ENCODE results near the gene ASCL5. TPM values are rescaled to one million over a fixed set of nuclear protein-coding genes. Genes with fewer than 3 reads are reported as not detected.

The ASCL5 gene
- total RNA-seq, 1 donor from 2014 or later, result not detected

DNA sequence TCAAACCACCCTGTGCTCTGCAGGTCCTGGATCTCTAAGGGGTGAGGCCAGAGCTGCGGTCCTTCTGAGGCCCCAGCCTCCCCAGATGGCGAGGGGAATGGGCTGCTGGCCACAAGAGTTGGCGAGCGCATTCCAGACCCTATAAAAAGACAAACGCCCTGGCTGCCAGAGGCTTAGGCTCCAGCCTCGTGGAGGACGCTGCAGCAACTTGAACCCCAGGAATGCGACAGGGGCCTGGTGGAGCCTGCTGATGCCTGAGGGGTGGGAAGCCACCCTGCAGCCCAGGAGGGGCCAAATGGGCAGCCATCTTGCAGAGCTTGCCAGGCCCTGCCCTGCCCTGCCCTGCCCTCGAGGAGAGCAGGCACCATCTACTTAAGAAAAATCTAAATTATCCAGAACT lies 23.3 kb downstream of the ASCL5 start:
- Mint-ChIP-seq H3K9me3 (no peaks in the 10 kb centered on the region), H3K4me3 (no peak overlapping the region), H3K27ac (ENCODE audit: unreplicated experiment) (no peak overlapping the region), H3K36me3 (ENCODE audit: low read depth) (no peaks in the 10 kb centered on the region), H3K27me3 (ENCODE audit: low read depth) (no peaks in the 10 kb centered on the region), H3K4me1 (peaks cover 37% of the 10 kb centered on the region)
- DNase-seq (ENCODE audit: low read depth, low spot score), result no peak
- TF ChIP-seq, protein P1, sequence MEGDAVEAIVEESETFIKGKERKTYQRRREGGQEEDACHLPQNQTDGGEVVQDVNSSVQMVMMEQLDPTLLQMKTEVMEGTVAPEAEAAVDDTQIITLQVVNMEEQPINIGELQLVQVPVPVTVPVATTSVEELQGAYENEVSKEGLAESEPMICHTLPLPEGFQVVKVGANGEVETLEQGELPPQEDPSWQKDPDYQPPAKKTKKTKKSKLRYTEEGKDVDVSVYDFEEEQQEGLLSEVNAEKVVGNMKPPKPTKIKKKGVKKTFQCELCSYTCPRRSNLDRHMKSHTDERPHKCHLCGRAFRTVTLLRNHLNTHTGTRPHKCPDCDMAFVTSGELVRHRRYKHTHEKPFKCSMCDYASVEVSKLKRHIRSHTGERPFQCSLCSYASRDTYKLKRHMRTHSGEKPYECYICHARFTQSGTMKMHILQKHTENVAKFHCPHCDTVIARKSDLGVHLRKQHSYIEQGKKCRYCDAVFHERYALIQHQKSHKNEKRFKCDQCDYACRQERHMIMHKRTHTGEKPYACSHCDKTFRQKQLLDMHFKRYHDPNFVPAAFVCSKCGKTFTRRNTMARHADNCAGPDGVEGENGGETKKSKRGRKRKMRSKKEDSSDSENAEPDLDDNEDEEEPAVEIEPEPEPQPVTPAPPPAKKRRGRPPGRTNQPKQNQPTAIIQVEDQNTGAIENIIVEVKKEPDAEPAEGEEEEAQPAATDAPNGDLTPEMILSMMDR (conservative IDR thresholded peaks at IDR 0.05), result no peak

DNA sequence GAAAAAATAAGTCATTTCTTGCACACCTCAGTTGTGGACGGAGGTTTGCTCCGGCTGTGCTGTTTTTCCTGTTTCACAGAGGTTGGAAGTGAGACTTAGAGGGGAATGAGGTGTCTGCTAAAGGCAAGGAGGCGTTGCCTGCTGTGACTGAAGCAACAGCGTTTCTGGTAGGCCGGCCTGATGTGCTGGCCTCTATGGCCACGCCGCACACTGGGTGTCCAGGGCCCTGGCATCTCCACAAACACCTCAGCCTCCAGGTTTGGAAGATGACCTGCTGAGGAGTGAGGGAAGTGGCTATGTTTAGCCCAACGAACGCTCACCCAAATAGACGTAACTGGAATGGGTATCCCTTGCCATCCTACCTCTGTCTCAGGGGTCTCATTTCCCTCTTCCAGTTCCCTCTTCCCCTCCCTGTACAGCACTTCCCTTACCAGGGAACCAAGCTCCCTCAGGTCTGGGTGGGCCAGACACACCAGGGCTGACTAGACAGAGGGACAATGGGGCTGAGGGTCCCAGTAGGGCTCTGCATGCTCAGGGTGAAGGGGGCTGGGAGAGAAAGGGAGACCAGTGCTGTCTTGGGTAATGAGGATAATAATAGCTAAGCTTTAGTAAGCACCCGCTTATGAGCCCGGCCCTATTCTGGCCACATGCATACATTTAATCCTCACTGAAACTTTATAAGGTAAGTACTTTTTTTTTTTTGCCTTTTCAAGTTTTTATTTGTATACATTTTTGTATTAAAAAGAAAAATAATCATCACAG lies 26.6 kb downstream of the ASCL5 start:
- H3K9me3 Mint-ChIP-seq, result no peaks in the 10 kb centered on the region
- TF ChIP-seq, protein P1 (conservative IDR thresholded peaks at IDR 0.05), result no peak
- H3K4me1 Mint-ChIP-seq, result peaks cover 30% of the 10 kb centered on the region
- H3K27ac Mint-ChIP-seq (ENCODE audit: unreplicated experiment), result peak overlapping the region; percentile 67
- H3K4me3 Mint-ChIP-seq, result no peak overlapping the region
- H3K36me3 Mint-ChIP-seq (ENCODE audit: low read depth), result no peaks in the 10 kb centered on the region
- H3K27me3 Mint-ChIP-seq (ENCODE audit: low read depth), result no peaks in the 10 kb centered on the region
- DNase-seq (ENCODE audit: low read depth, low spot score), result no peak

DNA sequence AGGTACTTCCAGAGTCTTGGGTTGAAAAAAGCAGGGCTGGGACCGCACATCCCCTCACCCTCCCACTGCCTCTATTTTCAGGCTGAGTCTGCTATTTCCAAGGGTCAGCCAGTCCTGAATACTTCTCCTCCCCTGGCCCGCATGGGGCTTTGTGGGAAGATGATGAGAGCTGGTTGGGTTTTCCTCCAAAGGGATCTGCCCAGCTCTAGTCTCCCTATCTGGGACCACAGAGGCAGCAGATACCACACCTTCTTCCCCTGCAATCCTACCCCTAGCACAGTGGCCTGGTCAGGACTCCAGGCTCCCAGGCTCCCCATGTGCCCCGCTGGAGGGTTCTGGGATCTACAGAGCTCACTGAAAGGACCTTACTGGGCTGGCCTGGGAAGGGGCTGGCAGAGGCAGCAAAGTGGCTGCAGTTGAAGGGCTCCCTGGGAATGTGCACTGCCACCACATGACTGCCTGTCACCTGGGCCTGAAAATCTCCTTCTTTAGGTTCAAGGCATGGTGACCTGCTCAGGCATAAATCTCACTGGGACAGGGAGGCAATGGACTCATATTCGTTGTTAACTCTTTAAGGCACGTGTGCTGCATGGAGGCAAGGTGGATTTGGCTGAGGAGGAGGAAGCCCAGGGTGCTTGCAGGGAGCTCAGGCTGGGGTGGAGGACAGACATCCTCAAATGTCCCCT lies 27.8 kb downstream of the ASCL5 start:
- no peaks in the 10 kb centered on the region for H3K36me3 Mint-ChIP-seq (ENCODE audit: low read depth)
- TF ChIP-seq, protein P1 (conservative IDR thresholded peaks at IDR 0.05), result no peak
- H3K9me3 Mint-ChIP-seq, result no peaks in the 10 kb centered on the region
- H3K27ac Mint-ChIP-seq (ENCODE audit: unreplicated experiment), result peak overlapping the region; percentile 87
- peaks cover 20% of the 10 kb centered on the region for H3K4me1 Mint-ChIP-seq
- no peak overlapping the region for H3K4me3 Mint-ChIP-seq
- no peaks in the 10 kb centered on the region for H3K27me3 Mint-ChIP-seq (ENCODE audit: low read depth)
- DNase-seq (ENCODE audit: low read depth, low spot score), result no peak

DNA sequence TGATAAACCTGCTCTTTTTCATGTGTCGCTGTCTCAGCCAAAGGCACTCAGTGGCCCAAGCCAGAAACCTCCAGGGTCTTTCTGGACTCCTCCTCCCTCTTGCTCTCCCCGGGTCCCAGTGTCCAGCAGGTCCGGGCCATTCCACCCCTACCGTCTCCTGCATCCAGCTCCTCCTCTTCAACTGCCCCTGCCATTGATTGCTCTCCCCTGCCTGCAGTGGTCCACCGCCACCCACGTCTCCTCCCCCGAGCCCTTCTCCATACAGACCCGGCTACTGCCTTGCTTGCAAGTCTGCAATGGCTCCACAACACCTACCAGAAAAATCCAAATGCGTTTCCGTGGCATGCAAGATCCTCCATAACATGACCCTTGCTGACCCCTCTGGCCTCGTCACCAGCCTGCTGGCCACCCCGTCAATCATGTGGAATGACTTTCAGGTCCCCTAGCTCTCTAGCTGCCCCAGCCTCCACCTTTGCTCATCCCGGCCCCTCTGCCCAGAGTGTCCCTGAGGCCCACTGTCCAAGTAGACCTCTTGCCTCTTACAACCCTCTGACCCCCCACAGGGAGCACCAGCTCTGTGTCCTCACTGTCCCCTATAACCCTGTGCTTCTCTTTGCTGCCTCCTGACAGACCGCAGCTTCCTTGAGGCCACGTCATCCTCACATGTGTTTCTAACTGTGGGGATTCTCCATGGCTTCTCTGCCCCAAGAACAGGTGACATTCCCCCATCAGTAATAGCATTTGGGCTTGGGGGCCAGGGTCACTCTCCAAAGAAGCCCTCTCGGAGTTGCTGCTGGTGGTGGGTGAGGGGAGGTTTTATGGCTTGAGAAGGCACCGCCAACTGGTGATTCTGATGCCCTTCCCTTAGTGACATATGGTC lies 29.8 kb downstream of the ASCL5 start:
- Mint-ChIP-seq H3K4me3 (no peak overlapping the region), H3K27ac (ENCODE audit: unreplicated experiment) (no peak overlapping the region), H3K36me3 (ENCODE audit: low read depth) (no peaks in the 10 kb centered on the region), H3K27me3 (ENCODE audit: low read depth) (no peaks in the 10 kb centered on the region), H3K9me3 (no peaks in the 10 kb centered on the region), H3K4me1 (peaks cover 20% of the 10 kb centered on the region)
- TF ChIP-seq, protein P1 (conservative IDR thresholded peaks at IDR 0.05), result no peak
- DNase-seq (ENCODE audit: low read depth, low spot score), result no peak

DNA sequence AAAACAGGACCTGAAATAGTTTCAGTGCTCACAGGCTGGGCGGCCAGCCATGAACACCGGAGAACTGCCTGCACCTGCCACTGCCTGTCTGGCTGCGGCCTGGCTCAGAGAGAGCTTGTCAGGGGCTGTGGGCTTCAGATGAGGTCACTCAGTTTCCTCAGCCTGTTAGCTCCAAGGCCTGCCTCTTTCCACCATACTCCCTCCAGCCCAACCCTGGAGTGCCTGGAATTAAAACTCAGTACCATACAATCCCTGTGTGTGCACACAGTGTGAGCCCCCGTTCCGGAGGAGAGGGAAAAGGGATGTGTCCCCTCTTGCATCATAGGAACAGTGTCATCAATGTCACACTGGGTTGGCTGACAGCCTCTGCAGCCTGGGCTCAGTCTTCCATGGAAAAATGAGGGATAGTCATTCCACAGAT lies 30.9 kb downstream of the ASCL5 start:
- H3K4me1 Mint-ChIP-seq, result peaks cover 20% of the 10 kb centered on the region

More for the DNA sequence above, 30.9 kb downstream of the ASCL5 start:
- no peak for DNase-seq (ENCODE audit: low read depth, low spot score)
- TF ChIP-seq, protein P1 (conservative IDR thresholded peaks at IDR 0.05), result no peak
- Mint-ChIP-seq H3K4me3 (no peak overlapping the region), H3K36me3 (ENCODE audit: low read depth) (no peaks in the 10 kb centered on the region), H3K9me3 (no peaks in the 10 kb centered on the region), H3K27ac (ENCODE audit: unreplicated experiment) (no peak overlapping the region), H3K27me3 (ENCODE audit: low read depth) (no peaks in the 10 kb centered on the region)
